CD8-positive, alpha-beta memory T cell (primary cell): Measurements from ENCODE around the gene ODAD4. TPM values are rescaled to one million over a fixed set of nuclear protein-coding genes. Genes with fewer than 3 reads are reported as not detected.

Source experiments
- CTCF ChIA-PET: fragments of 350-600 bp; sonication (Branson Sonifier 250); formaldehyde crosslinking; loops from one replicate; lab custom pipeline; 2021; ENCODE audit warnings: antibody characterized with exemption; lab: Charles Lee
- POLR2A ChIA-PET: fragments of 350-600 bp; sonication (Branson Sonifier 250); formaldehyde crosslinking; loops from one replicate; lab custom pipeline; 2021; ENCODE audit warnings: antibody characterized with exemption; lab: Charles Lee
- DNase-seq, 5 donors: peaks; one replicate each; pipeline versions ENCODE4 v3.0.0 to v3.0.0-alpha.2; 2020 to 2022; ENCODE audit warnings: mixed read lengths in 1 of 5
- H3K27ac ChIP-seq: one replicate; pipeline ENCODE4 v1.7.0; 2013; ENCODE audit warnings: low read depth, mild to moderate bottlenecking, low read length, moderate library complexity
- H3K27me3 ChIP-seq: 2 replicates; pipeline ENCODE4 v1.7.0; 2013; ENCODE audit warnings: low read length, mild to moderate bottlenecking; ENCODE audit not compliant: insufficient read depth, poor library complexity, severe bottlenecking
- H3K36me3 ChIP-seq: 2 replicates; pipeline ENCODE4 v1.7.0; 2013; ENCODE audit warnings: mild to moderate bottlenecking, low read length, moderate library complexity; ENCODE audit not compliant: insufficient read depth
- H3K4me1 ChIP-seq: 2 replicates; pipeline ENCODE4 v1.7.0; 2013; ENCODE audit warnings: mild to moderate bottlenecking, low read length, moderate library complexity; ENCODE audit not compliant: insufficient read depth
- H3K4me3 ChIP-seq: 2 replicates; pipeline ENCODE4 v1.7.0; 2013; ENCODE audit warnings: mild to moderate bottlenecking, low read length
- H3K9me3 ChIP-seq: 2 replicates; pipeline ENCODE4 v1.7.0; 2013; ENCODE audit warnings: mild to moderate bottlenecking, low read length
- H3K27ac Mint-ChIP-seq, 8 donors: one replicate each; pipeline ENCODE4 v1.8.0; 2020 to 2021; ENCODE audit warnings: mixed read lengths in 8 of 8, mild to moderate bottlenecking in 6 of 8, inconsistent platforms in 3 of 8, moderate library complexity in 3 of 8
- H3K27me3 Mint-ChIP-seq, 2 donors: one replicate each; pipeline ENCODE4 v1.8.0; 2020 to 2021; ENCODE audit warnings: mixed read lengths in 2 of 2, mild to moderate bottlenecking in 1 of 2, moderate library complexity in 1 of 2
- H3K36me3 Mint-ChIP-seq, 3 donors: one replicate each; pipeline ENCODE4 v1.8.0; 2020 to 2021; ENCODE audit warnings: mixed read lengths in 3 of 3, inconsistent platforms in 1 of 3, mild to moderate bottlenecking in 1 of 3
- H3K4me1 Mint-ChIP-seq, 3 donors: one replicate each; pipeline ENCODE4 v1.8.0; 2020 to 2021; ENCODE audit warnings: mixed read lengths in 3 of 3, inconsistent platforms in 1 of 3, mild to moderate bottlenecking in 1 of 3
- H3K4me3 Mint-ChIP-seq, 7 donors: one replicate each; pipeline ENCODE4 v1.8.0; 2020 to 2021; ENCODE audit warnings: mixed read lengths in 7 of 7, mild to moderate bottlenecking in 6 of 7, moderate library complexity in 4 of 7, inconsistent platforms in 2 of 7
- H3K9me3 Mint-ChIP-seq, 5 donors: one replicate each; pipeline ENCODE4 v1.8.0; 2020 to 2022; ENCODE audit warnings: mixed read lengths in 5 of 5, mild to moderate bottlenecking in 3 of 5, moderate library complexity in 2 of 5, inconsistent platforms in 1 of 5
- polyA plus RNA-seq: library from polyadenylated mRNA; unstranded; fragments of 300-500 nt; fragmentation: Illumina TruSeq; gene quantifications from one replicate; pipeline ENCODE4 v1.2.3, GENCODE V29; 2021
- total RNA-seq, 2 experiments: library from RNA; stranded (reverse); gene quantifications; one replicate each; pipeline ENCODE4 v1.2.3, GENCODE V29; 2021

Gene ODAD4
- total and polyA plus RNA-seq, 3 experiments from 2014 or later, result 0.10 to 0.57 (median 0.53) TPM

DNA sequence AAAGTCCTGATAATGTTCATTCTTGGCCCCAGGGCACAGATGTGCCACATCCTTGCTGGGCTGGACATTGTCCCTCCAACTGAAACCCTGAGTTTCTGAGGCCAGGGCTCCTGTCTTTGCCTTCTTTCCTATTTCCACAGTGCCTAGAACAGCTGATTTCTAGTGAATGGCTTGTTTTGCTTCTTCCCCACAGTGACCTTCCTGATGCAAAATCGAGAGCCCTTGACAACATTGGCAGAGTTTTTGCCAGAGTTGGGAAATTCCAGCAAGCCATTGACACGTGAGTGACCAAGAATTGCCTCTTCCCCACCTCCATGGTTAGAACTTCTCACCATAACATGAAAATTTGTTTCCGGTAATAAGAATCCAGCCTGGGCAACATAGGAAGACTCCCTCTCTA lies 14.5 kb downstream of the ODAD4 start:
- H3K4me1 Mint-ChIP-seq, result no peaks in the 10 kb centered on the region
- peaks cover 0 to 1% of the 10 kb centered on the region in 2 donors for H3K27me3 Mint-ChIP-seq
- no peak overlapping the region for H3K27ac Mint-ChIP-seq

DNA sequence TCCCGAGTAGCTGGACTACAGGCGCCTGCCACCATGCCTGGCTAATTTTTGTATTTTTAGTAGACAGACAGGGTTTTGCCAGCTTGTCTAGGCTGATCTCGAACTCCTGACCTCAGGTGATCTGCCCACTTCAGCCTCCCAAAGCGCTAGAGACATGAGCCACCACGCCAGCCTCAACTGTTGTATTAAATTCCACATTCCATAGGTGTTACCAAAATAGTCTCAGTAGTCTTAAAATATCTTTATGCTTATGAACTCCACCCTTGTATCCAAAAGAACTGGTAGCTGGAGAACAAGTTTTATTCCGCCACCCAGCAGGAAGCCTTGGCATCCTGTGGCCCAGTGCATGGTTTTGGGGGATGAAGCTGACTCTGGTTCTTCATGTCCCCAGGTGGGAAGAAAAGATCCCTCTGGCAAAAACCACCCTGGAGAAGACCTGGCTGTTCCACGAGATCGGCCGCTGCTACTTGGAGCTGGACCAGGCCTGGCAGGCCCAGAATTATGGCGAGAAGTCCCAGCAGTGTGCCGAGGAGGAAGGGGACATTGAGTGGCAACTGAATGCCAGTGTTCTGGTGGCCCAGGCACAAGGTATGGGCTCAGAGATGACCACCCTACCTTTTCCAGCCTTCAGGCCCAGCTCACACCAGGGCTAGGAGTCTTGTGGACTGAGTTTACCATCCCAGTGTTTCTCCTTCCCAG lies 18.5 kb downstream of the ODAD4 start:
- no peak overlapping the region for H3K27ac Mint-ChIP-seq
- no peak for DNase-seq
- no peaks in the 10 kb centered on the region for H3K4me1 Mint-ChIP-seq
- no peaks in the 10 kb centered on the region for H3K9me3 ChIP-seq
- ChIA-PET CTCF (interaction anchor here (1.7 kb wide), 1 partner anchor 14 kb away, joined by 5 read pairs; no protein-coding TSS in a partner anchor), POLR2A (no interaction called here)
- no peak overlapping the region for H3K4me3 ChIP-seq
- H3K36me3 Mint-ChIP-seq, result no peaks in the 10 kb centered on the region
- no peaks in the 10 kb centered on the region for H3K27me3 ChIP-seq
- no peaks in the 10 kb centered on the region for H3K36me3 ChIP-seq
- H3K27ac ChIP-seq, result no peak overlapping the region
- H3K27me3 Mint-ChIP-seq, result no peaks in the 10 kb centered on the region
- no peaks in the 10 kb centered on the region for H3K9me3 Mint-ChIP-seq
- H3K4me3 Mint-ChIP-seq, result no peak overlapping the region
- no peaks in the 10 kb centered on the region for H3K4me1 ChIP-seq

More for the DNA sequence above, 14.5 kb downstream of the ODAD4 start:
- Mint-ChIP-seq H3K9me3 (no peaks in the 10 kb centered on the region), H3K4me3 (no peak overlapping the region), H3K36me3 (no peaks in the 10 kb centered on the region)
- DNase-seq, result no peak
- ChIA-PET POLR2A (no interaction called here), CTCF (no interaction called here)
- H3K36me3 ChIP-seq, result no peaks in the 10 kb centered on the region
- no peak overlapping the region for H3K4me3 ChIP-seq
- no peaks in the 10 kb centered on the region for H3K9me3 ChIP-seq
- H3K27ac ChIP-seq, result no peak overlapping the region
- no peaks in the 10 kb centered on the region for H3K4me1 ChIP-seq
- H3K27me3 ChIP-seq, result no peaks in the 10 kb centered on the region

DNA sequence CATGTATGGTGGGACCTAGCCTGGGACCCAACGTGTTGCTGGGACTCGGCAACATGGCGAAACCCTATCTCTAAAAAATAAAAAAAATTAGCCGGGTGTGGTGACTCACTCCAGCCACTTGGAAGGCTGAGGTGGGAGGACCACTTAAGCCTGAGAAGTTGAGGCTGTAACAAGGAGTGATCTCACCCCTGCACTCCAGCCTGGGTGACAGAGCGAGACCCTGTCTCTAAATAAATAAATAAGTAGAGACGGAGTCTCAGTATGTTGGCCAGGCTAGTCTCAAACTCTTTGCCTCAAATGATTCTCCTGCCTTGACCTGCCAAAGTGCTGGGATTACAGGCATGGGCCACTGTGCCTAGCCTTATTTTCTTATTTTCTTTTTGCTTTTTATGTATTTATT lies 26.1 kb downstream of the ODAD4 start:
- Histone ChIP-seq H3K36me3 (no peaks in the 10 kb centered on the region), H3K9me3 (no peaks in the 10 kb centered on the region), H3K27ac (no peak overlapping the region), H3K27me3 (no peaks in the 10 kb centered on the region), H3K4me3 (no peak overlapping the region), H3K4me1 (no peaks in the 10 kb centered on the region)
- no peak overlapping the region for H3K27ac Mint-ChIP-seq
- no peaks in the 10 kb centered on the region for H3K9me3 Mint-ChIP-seq
- ChIA-PET CTCF (no interaction called here), POLR2A (no interaction called here)
- no peaks in the 10 kb centered on the region for H3K4me1 Mint-ChIP-seq
- DNase-seq, result no peak
- H3K27me3 Mint-ChIP-seq, result peaks cover 0 to 2% of the 10 kb centered on the region in 2 donors
- no peaks in the 10 kb centered on the region for H3K36me3 Mint-ChIP-seq
- no peak overlapping the region for H3K4me3 Mint-ChIP-seq

GRCh38 chr17:41957031-41957868 lies 26.8 kb downstream of the ODAD4 start:
- Mint-ChIP-seq H3K36me3 (no peaks in the 10 kb centered on the region), H3K9me3 (no peaks in the 10 kb centered on the region), H3K27me3 (peaks cover 0 to 2% of the 10 kb centered on the region in 2 donors), H3K4me3 (no peak overlapping the region), H3K27ac (no peak overlapping the region), H3K4me1 (no peaks in the 10 kb centered on the region)
- Histone ChIP-seq H3K4me3 (no peak overlapping the region), H3K27ac (no peak overlapping the region), H3K4me1 (no peaks in the 10 kb centered on the region), H3K27me3 (no peaks in the 10 kb centered on the region), H3K9me3 (no peaks in the 10 kb centered on the region), H3K36me3 (no peaks in the 10 kb centered on the region)
- CTCF ChIA-PET, result no interaction called here
- POLR2A ChIA-PET, result no interaction called here
- DNase-seq, result no peak

- Histone ChIP-seq H3K27ac (no peak overlapping the region), H3K9me3 (no peaks in the 10 kb centered on the region), H3K36me3 (no peaks in the 10 kb centered on the region), H3K27me3 (no peaks in the 10 kb centered on the region), H3K4me1 (no peaks in the 10 kb centered on the region), H3K4me3 (no peak overlapping the region)
- POLR2A ChIA-PET, result no interaction called here
- Mint-ChIP-seq H3K4me3 (no peak overlapping the region), H3K36me3 (no peaks in the 10 kb centered on the region), H3K27ac (no peak overlapping the region), H3K4me1 (peaks cover 0 to 2% (median 0%) of the 10 kb centered on the region in 3 donors), H3K9me3 (no peaks in the 10 kb centered on the region), H3K27me3 (peaks cover 0 to 2% of the 10 kb centered on the region in 2 donors)
- no peak for DNase-seq
- CTCF ChIA-PET, result no interaction called here
Measured at GRCh38 chr17:41957869-41958439, 27.5 kb downstream of the ODAD4 start.

DNA sequence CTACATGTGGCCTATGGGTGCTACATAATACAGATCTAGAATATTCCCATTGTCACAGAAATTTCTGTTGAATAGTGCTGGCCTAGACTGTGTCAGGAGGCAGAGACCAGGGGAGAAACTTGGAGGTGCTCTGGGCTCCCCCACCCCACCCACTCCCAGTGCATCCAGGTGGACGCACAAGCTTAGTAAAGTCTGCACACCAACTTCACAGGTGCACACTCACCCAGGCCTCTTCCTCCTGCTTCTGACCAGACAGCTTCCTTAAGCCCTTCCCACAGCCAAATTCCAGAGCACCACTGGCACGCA lies 28.6 kb downstream of the ODAD4 start:
- Mint-ChIP-seq H3K36me3 (no peaks in the 10 kb centered on the region), H3K4me3 (no peak overlapping the region)
- POLR2A ChIA-PET, result no interaction called here

GRCh38 chr17:41959336-41960095 lies 29.1 kb downstream of the ODAD4 start:
- Mint-ChIP-seq H3K27ac (peak overlapping the region in 1 of 8 donors; percentile 38), H3K4me1 (peaks cover 0 to 3% (median 0%) of the 10 kb centered on the region in 3 donors), H3K36me3 (no peaks in the 10 kb centered on the region), H3K4me3 (no peak overlapping the region), H3K9me3 (no peaks in the 10 kb centered on the region), H3K27me3 (peaks cover 0 to 2% of the 10 kb centered on the region in 2 donors)
- ChIA-PET CTCF (no interaction called here), POLR2A (no interaction called here)
- Histone ChIP-seq H3K4me3 (no peak overlapping the region), H3K27ac (no peak overlapping the region), H3K4me1 (no peaks in the 10 kb centered on the region), H3K36me3 (no peaks in the 10 kb centered on the region), H3K9me3 (no peaks in the 10 kb centered on the region), H3K27me3 (no peaks in the 10 kb centered on the region)
- DNase-seq, result no peak

More for the DNA sequence above, 28.6 kb downstream of the ODAD4 start:
- no peak for DNase-seq
- Histone ChIP-seq H3K4me3 (no peak overlapping the region), H3K27me3 (no peaks in the 10 kb centered on the region), H3K27ac (no peak overlapping the region), H3K36me3 (no peaks in the 10 kb centered on the region), H3K9me3 (no peaks in the 10 kb centered on the region), H3K4me1 (no peaks in the 10 kb centered on the region)
- Mint-ChIP-seq H3K27me3 (peaks cover 0 to 2% of the 10 kb centered on the region in 2 donors), H3K9me3 (no peaks in the 10 kb centered on the region), H3K4me1 (peaks cover 0 to 3% (median 0%) of the 10 kb centered on the region in 3 donors), H3K27ac (peak overlapping the region in 1 of 8 donors; percentile 38)
- CTCF ChIA-PET, result no interaction called here
